Measurements from ENCODE around the gene RAB8B.

The RAB8B gene

DNA sequence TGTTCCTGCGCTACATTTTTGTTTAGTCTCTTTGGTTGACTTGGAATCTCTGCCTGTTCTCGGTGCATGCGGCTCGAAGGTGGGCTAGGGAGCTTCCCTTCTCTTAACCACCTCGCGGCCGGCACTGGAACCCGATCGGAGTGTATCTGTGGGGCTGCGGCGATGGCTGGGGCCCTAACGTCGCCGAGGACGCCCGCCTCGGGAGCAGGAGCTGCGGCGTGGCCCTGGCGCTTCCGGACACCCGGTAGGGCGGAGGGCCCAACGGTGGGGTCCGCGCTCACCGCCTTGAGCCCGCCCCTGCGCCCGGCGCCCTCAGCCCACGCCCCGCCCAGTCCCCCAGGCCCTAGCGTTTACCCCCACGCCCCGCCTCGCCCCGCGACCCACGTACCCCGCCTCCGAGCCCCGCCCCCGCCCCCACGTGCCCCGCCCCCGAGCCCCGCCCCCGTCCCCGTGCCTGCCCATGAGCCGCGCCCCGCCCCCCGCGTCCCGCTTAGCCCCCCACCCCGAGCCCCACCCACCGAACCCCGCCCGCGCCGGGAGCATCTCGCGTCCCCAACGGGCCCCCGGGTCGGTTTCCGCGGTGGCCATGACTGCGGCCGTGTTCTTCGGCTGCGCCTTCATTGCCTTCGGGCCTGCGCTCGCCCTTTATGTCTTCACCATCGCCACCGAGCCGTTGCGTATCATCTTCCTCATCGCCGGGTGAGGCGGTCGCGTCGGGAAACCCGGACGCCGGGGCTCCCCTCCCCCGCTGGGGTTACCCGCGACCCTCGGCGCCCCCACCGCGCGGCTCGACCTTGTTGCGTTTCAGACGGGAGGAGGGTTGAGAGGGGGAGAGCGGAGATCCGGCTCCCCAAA is 87.9 kb downstream of the RAB8B start, which contains the start of gene APH1B:
TSS of gene APH1B (plus strand) at position 568 of the 855 bp plus-strand sequence. CDS start at position 587, 19 bp downstream.
- DNase-seq, result peak; percentile 21

DNA sequence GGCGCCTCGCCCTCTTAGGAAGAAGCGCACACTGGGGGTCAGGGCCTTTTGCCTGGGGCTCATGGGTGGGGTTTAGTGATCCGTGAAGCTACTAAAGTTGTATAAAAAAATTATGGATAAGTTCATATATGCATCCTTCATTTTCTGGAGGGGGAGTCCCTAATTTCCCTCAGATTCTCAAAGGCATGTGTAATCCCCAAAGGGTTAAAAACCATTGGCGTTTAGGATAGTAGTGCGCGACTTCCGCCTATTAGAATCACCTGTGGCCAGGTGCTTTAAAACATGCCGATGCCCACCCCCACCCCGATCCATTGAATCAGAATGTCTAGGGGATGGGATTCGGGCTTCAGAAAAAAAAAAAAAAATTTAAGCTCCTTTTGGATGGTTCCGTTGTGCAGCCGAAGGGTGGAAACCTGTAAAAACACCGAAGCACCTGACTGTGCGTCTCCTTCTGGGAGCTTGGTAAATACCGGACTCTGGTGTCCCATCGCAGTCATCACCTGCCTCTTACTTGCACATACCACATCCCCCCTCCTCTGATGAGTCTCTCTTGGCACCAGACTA is 88.6 kb downstream of the RAB8B start:
- DNase-seq, result no peak

DNA sequence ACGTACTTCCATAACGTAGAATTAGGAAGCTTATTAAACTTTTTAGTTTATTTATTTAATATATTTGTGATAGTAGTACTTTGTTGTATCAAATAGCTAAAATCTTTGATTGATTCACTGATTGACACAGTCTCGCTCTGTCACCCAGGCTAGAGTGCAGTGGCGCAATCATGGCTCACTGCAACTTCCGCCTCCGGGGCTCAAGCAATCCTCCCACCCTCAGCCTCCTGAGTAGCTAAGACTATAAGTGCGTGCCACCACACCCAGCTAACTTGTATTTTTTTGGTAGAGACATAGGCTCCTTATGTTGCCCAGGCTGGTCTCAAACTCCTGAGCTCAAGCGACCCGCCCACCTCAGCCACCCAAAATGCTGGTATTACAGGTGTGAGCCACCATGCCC is 93.7 kb downstream of the RAB8B start:
- DNase-seq, result no peak

- no peak for DNase-seq
Measured at GRCh38 chr15:63284335-63284734, 94.9 kb downstream of the RAB8B start.

DNA sequence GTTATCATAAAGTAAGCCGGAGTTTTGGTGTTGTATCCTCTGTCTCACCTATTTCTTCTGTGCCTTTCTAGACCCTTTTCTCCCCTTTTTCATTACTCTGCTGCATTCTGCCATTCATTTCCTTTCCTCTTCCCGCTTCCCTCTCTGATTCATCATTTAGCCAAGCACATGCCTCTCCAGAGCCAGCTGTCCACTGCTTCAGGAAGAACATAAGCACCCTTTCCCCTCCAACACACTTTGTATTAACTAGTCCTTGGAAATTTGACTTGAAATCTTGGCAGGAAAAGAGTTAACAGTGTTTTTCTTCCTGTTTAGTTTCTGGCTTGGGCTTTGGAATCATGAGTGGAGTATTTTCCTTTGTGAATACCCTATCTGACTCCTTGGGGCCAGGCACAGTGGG is 97.7 kb downstream of the RAB8B start:
- DNase-seq, result no peak

DNA sequence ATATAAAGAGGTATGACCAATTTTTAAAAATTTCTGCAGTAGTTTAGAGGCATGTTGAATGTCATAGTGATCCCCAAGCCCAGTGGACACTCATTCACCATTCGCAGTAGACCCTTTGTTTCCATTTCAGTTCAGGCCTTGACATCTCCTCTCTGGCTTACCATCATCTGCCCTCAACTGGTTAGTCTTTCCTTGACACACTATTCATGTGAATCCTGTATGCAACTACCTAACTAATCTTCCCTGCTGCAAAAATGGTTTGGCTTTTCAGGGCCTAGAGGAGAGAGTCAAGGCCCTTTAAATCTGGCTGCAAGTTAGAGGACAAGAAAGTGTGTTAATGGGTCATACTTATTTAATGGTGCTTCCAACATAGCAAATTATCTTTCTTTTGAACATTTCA is 98.9 kb downstream of the RAB8B start:
- no peak for DNase-seq

DNA sequence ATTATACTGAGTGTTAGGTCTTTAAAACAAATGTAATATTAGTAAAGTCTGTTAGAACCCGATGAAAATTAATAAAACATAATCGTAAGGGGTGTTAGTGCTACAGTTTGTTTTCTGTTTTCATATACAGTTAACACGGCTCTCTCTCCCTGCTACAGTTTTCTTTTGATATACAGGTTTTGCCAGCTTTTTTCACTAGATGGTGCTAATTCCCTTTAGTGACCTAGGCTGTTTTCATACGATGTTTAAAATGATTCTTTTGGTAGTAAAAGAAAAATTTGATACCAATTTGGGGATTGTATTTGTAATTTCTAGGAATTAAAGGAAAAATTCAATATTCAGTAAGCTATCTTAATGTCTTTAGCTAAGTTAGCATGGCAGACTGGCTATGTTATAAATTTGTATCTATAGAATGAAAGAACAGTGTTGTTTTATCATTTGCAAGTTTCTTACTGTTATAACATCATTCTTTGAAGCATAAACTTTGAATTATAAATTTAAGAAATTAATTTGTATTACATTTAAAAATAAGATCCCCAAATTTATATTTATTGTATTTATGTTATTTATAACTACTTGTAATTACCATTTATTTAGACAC is 99.5 kb downstream of the RAB8B start:
- peak; percentile 58 for DNase-seq

DNA sequence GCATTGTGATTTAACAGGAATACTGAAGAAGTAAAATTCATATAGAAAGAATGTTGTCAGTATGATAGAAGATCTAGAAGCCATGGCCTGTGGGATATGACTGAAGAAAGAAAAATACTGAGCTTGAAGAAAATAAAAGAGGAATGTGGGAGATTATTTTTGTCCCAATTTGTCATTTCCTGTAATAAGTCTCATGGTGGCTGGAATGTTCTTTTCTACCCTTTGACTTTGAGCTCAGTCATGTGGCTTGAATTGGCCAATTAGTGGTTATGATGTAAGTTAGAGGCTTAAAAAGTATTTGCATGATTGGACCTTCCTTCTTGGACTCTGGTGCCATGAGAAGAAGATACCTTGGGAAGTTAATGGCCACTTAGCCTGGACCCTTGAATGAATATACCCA is 102.1 kb downstream of the RAB8B start:
- no peak for DNase-seq

DNA sequence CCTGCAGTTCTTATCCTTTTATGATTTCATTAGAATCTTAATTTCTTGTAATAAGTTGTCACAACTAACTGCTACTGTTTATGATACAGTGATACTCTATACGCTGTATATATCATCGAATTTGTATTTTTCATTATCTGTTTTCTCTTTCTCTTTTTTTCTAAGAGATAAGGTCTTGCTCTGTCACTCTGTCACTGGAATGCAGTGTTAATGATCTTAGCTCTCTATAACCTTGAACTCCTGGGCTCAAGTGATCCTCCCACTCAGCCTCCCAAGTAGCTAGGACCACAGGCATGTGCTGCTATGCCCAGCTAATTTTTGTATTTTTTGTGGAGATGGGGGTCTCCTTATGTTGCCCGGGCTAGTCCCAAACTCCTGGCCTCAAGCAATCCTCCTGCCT is 102.8 kb downstream of the RAB8B start:
- DNase-seq, result no peak

DNA sequence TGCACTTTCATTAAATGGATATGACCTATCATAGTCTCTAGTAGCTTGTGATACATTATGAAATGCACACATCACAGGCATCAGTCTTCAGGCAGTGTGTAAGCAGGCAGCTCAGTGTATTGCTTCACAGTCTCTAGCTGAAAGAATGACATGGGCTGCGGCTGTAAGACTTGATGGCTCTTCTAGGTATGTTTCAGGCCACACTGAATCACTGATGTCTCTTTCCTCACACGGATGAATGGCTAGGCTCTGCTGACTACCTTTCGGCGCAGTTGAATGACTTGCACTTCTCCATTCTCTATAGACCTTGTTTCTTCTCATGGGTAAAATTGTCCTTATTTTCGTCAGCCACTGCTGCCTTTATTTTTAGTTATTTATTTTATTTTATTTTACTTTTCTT is 103.4 kb downstream of the RAB8B start:
- DNase-seq, result no peak

DNA sequence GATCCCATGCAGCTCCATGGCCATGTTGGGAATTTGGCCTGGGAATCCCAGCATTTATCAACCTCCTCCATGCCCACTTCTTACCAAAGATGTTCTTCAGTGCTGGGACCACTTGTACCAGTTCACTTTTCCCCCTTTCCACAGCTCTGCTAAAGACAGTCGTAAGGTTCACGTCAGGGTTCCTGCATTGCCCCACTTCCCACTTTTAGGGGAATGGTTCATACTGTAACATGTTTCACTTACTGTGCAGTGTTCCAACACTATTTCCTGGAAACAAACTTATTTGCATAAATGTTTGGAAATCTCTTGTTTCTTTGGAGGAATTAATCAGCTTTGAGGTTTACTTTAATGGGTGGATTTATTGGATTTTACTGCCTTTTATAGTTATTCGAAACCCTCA is 105.0 kb downstream of the RAB8B start:
- DNase-seq, result no peak

- DNase-seq, result no peak
Measured at GRCh38 chr15:63295341-63295740, 105.9 kb downstream of the RAB8B start.

DNA sequence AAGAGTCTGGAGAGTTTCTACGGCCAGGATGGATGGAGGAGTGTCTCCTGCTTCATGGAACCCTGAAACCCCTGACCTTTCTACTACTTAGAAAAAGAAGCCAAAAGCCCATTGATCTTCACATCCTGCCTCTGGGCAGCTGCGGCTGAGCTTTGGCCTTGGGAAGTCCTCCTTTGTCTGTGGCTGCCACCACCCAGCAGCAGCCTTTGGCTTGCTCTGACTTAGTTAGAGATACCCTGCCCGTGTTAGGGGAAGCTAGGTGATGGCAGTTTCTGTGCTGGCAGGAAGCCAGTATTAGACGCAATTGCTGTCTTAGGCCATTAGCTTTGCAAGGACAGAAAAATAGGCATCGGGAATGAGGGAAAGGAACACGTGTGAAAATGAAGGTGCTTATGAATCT is 106.8 kb downstream of the RAB8B start:
- no peak for DNase-seq

- no peak for DNase-seq
Measured at GRCh38 chr15:63299943-63300575, 110.7 kb downstream of the RAB8B start.

DNA sequence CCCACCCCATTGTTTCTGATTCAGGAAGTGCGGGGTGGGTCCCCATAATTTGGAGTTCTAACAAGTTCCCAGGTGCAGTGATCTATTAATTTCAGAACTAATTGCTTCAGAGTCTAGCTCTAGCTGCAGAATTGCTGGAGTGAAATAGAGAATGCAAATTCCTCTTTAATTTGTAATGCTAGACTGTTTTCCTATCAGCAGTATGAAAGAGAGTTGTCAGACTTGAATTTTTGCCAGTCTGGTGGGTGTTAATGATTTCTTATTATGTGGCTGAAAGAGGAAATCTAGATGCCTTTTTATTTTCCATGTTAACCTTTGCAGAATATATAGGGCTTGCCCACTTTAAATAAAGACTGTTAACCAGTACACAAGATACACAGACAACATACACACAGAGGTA is 111.7 kb downstream of the RAB8B start:
- no peak for DNase-seq

DNA sequence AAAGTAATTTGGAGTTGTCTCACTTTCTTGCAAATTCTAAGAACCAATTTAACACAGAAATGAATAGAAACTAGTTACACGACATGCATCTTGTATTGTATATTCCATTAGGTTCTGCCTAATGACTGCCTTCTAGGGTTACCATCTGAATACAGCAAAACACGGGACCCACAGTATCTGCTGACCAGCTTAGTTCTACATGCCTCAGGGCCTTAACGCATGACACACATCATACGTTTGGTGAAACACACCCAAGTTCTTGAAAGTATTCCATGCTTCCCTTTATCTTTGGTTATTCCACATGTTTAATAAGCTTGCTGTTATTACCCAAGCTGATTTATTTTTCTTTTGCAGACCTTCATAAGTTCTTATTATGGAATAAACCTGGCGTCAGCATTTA is 115.9 kb downstream of the RAB8B start:
- DNase-seq, result no peak

DNA sequence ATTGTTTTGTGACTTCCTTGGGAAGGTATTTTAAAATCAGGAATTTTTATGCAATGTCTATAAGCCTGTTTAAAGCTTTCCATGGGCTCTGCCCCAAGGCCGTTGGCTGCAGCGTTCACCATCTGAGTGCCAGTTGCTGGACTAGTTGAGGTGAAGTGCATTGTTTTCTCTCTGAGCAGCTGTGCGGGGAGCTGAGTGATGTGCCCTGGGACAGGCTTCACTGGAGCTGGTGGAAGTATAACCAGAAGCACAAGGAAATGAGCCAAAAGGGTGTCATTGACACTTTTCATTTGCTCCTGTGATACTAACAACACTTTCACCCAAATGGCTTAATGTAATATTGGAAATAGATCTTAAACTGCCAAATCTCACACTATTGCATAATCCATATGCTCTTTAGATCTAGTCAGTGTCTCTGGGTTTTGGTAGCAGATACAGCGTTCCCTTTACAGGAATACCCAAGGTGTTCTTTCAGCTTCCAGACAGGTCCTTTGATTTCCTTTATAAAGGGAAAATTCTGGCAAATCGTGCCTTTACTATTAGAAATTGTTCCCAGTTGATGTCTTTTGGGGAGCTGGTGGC is 117.2 kb downstream of the RAB8B start:
- no peak for DNase-seq

GRCh38 chr15:63308491-63308890 is 119.1 kb downstream of the RAB8B start:
- no peak for DNase-seq

GRCh38 chr15:63308947-63309346 is 119.5 kb downstream of the RAB8B start:
- DNase-seq, result no peak

DNA sequence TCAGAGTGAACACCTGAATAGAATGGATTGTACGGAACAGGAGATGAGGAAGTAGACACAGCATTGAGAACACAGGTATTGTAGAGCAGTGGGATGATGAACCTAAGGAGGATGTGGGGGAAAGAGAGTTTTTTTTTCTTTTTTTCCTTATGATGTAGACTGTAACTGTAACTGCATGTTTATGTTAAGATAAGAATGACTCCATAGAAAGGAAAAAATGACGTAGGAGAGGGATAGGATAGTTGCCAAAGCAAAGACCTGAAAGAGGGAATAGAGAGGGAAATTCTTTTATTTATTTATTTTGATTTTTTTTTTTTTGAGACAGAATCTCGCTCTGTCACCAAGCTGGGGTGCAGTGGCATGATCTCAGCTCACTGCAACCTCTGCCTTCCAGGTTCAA is 121.2 kb downstream of the RAB8B start:
- DNase-seq, result no peak

GRCh38 chr15:63312286-63312685 is 122.9 kb downstream of the RAB8B start:
- no peak for DNase-seq

DNA sequence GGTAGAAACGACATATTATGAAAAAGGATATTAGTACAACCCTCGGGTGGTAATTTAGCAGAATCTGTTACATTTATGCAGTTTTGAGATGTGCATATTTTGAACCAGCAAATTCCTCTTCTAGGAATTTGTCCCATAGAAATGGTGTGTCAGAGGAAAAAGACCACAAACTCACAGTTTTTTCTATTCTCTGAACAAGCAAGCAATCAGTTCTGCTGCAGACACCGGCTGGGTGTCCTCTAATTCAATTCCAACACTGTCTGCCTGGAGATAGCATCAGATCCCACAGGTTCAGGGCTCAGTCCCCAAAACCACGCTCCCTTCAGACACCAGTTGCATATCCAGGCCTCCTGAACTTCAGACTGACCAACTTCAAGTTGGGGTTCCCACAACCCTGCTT is 124.4 kb downstream of the RAB8B start:
- no peak for DNase-seq

GRCh38 chr15:63314409-63314808 is 125.0 kb downstream of the RAB8B start:
- DNase-seq, result no peak
